ENCODE results near the gene ZNF337.
A peak's percentile ranks its signal among the peaks of the same experiment; 100 is the strongest.
"Not testable (repeated sequence)": the region's sequence is repeated elsewhere in the genome, so short reads cannot be mapped to it uniquely, and the experiment has no call there.

ZNF337 gene

DNA sequence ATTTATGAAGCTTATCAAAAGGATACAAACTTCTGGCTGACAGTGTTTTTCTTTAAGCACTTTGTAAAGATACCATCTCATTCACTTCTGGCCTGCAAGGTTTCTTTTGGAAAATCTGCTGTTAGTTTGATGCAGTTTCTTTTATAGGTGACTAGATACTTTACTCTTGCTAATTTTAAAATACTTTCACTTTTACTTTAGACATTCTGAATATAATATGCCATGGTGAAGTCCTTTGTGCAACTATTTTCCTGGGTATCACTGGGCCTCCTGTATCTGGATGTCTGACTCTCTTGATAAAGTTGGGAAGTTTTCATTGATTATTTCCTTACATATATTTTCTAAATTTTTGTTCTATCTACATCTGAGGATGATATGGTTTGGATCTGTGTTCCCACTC is 29.0 kb upstream of the ZNF337 start:
- Histone ChIP-seq H3K36me3 (ENCODE audit: control insufficient read depth, insufficient read depth, low read length) (no peaks in the 10 kb centered on the region), H3K27me3 (replicated peaks; ENCODE audit: control insufficient read depth, insufficient read depth, low read length, poor library complexity, severe bottlenecking) (no peaks in the 10 kb centered on the region), H3K4me3 (ENCODE audit: insufficient read depth, low read depth, low read length, poor library complexity, severe bottlenecking) (no peak overlapping the region), H3K27ac (ENCODE audit: insufficient read depth, low read length, poor library complexity, severe bottlenecking) (no peak overlapping the region), H3K4me1 (ENCODE audit: control insufficient read depth, insufficient read depth, low read length, poor library complexity, severe bottlenecking) (no peaks in the 10 kb centered on the region), H3K9me3 (ENCODE audit: control insufficient read depth, low read length) (no peaks in the 10 kb centered on the region)
- no peak for DNase-seq

- H3K9me3 ChIP-seq (ENCODE audit: control insufficient read depth, low read length), result no peaks in the 10 kb centered on the region
- no peak overlapping the region for H3K27ac ChIP-seq (ENCODE audit: insufficient read depth, low read length, poor library complexity, severe bottlenecking)
- H3K4me1 ChIP-seq (ENCODE audit: control insufficient read depth, insufficient read depth, low read length, poor library complexity, severe bottlenecking), result peaks cover 3% of the 10 kb centered on the region
- H3K36me3 ChIP-seq (ENCODE audit: control insufficient read depth, insufficient read depth, low read length), result no peaks in the 10 kb centered on the region
- no peak for DNase-seq
- H3K4me3 ChIP-seq (ENCODE audit: insufficient read depth, low read depth, low read length, poor library complexity, severe bottlenecking), result no peak overlapping the region
- H3K27me3 ChIP-seq (replicated peaks; ENCODE audit: control insufficient read depth, insufficient read depth, low read length, poor library complexity, severe bottlenecking), result no peaks in the 10 kb centered on the region
Observed at GRCh38 chr20:25723975-25724374, 27.3 kb upstream of the ZNF337 start.

DNA sequence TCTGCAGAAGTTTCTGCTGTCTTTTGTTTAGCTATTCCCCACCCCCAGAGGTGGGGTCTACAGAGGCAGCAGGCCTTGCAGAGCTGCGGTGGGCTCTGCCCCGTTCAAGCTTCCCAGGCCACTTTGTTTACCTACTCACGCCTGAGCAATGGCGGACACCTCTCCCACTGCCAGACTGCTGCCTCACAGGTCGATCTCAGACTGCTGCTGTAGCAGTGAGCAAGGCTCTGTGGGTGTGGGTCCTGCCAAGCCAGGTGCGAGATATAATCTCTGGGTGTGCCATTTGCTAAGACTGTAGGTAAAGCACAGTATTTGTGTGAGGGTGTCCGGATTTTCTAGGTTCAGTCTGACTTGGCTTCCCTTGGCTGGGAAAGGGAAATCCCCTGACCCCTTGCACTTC is 23.6 kb upstream of the ZNF337 start:
- no peak overlapping the region for H3K27ac ChIP-seq (ENCODE audit: insufficient read depth, low read length, poor library complexity, severe bottlenecking)
- no peak for DNase-seq
- H3K27me3 ChIP-seq (replicated peaks; ENCODE audit: control insufficient read depth, insufficient read depth, low read length, poor library complexity, severe bottlenecking), result no peaks in the 10 kb centered on the region
- no peak overlapping the region for H3K4me3 ChIP-seq (ENCODE audit: insufficient read depth, low read depth, low read length, poor library complexity, severe bottlenecking)
- H3K36me3 ChIP-seq (ENCODE audit: control insufficient read depth, insufficient read depth, low read length), result no peaks in the 10 kb centered on the region
- H3K4me1 ChIP-seq (ENCODE audit: control insufficient read depth, insufficient read depth, low read length, poor library complexity, severe bottlenecking), result peaks cover 3% of the 10 kb centered on the region
- H3K9me3 ChIP-seq (ENCODE audit: control insufficient read depth, low read length), result no peaks in the 10 kb centered on the region

- not testable (repeated sequence) for H3K9me3 ChIP-seq (ENCODE audit: control insufficient read depth, low read length); H3K27me3 ChIP-seq (replicated peaks; ENCODE audit: control insufficient read depth, insufficient read depth, low read length, poor library complexity, severe bottlenecking); H3K36me3 ChIP-seq (ENCODE audit: control insufficient read depth, insufficient read depth, low read length); H3K4me1 ChIP-seq (ENCODE audit: control insufficient read depth, insufficient read depth, low read length, poor library complexity, severe bottlenecking); H3K27ac ChIP-seq (ENCODE audit: insufficient read depth, low read length, poor library complexity, severe bottlenecking); H3K4me3 ChIP-seq (ENCODE audit: insufficient read depth, low read depth, low read length, poor library complexity, severe bottlenecking)
- peak in 1 of 3 donors; percentile 24 for DNase-seq
Observed at GRCh38 chr20:25718896-25719809, 22.5 kb upstream of the ZNF337 start.

DNA sequence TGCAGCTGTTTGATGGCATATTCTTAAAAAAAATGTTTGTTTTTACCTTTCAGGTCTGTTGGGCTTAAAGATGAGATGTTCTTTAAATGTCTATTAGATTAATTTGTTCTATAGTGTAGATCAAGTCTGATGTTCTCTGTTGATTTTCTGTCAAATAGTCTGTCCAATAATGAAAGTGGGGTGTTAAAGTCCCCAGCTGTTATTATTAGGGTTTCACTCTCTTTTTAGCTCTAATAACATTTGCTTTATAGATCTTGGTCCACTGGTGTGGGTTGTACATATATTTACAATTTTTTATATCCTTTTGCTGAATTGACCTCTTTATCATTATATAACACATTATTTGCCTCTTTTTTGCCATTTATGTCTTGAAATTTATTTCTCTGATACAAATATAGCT is 11.0 kb upstream of the ZNF337 start:
- Histone ChIP-seq H3K4me1 (ENCODE audit: control insufficient read depth, insufficient read depth, low read length, poor library complexity, severe bottlenecking) (peaks cover 7% of the 10 kb centered on the region), H3K27me3 (replicated peaks; ENCODE audit: control insufficient read depth, insufficient read depth, low read length, poor library complexity, severe bottlenecking) (no peaks in the 10 kb centered on the region), H3K4me3 (ENCODE audit: insufficient read depth, low read depth, low read length, poor library complexity, severe bottlenecking) (no peak overlapping the region), H3K36me3 (ENCODE audit: control insufficient read depth, insufficient read depth, low read length) (no peaks in the 10 kb centered on the region), H3K27ac (ENCODE audit: insufficient read depth, low read length, poor library complexity, severe bottlenecking) (no peak overlapping the region), H3K9me3 (ENCODE audit: control insufficient read depth, low read length) (no peaks in the 10 kb centered on the region)
- DNase-seq, result no peak

GRCh38 chr20:25706793-25707192 is 10.1 kb upstream of the ZNF337 start:
- Histone ChIP-seq H3K4me3 (ENCODE audit: insufficient read depth, low read depth, low read length, poor library complexity, severe bottlenecking) (no peak overlapping the region), H3K27me3 (replicated peaks; ENCODE audit: control insufficient read depth, insufficient read depth, low read length, poor library complexity, severe bottlenecking) (no peaks in the 10 kb centered on the region), H3K9me3 (ENCODE audit: control insufficient read depth, low read length) (no peaks in the 10 kb centered on the region), H3K27ac (ENCODE audit: insufficient read depth, low read length, poor library complexity, severe bottlenecking) (no peak overlapping the region), H3K4me1 (ENCODE audit: control insufficient read depth, insufficient read depth, low read length, poor library complexity, severe bottlenecking) (peaks cover 7% of the 10 kb centered on the region), H3K36me3 (ENCODE audit: control insufficient read depth, insufficient read depth, low read length) (no peaks in the 10 kb centered on the region)
- peak in 2 of 3 donors; percentile 17 to 29 for DNase-seq

DNA sequence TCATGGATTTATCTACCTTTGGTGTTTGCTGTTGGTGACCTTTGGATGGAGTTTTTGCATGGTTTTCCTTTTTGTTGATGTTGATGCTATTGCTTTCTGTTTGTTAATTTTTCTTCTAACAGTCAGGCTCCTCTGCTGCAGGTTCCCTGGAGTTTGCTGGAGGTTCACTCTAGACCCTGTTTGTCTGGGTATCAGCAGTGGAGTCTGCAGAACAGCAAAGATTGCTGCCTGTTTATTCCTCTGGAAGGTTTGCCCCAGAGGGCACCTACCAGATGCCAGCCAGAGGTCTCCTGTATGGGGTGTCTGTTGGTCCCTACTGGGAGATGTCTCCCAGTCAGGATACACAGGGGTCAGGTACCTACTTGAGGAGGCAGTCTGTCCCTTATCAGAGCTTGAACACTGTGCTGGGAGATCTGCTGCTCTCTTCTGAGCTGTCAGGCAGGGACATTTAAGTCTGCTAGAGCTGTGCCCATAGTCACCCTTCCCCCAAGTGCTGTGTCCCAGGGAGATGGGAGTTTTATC is 9.2 kb upstream of the ZNF337 start:
- no peak for DNase-seq
- H3K36me3 ChIP-seq (ENCODE audit: control insufficient read depth, insufficient read depth, low read length), result no peaks in the 10 kb centered on the region
- H3K4me3 ChIP-seq (ENCODE audit: insufficient read depth, low read depth, low read length, poor library complexity, severe bottlenecking), result no peak overlapping the region
- peaks cover 7% of the 10 kb centered on the region for H3K4me1 ChIP-seq (ENCODE audit: control insufficient read depth, insufficient read depth, low read length, poor library complexity, severe bottlenecking)
- no peaks in the 10 kb centered on the region for H3K9me3 ChIP-seq (ENCODE audit: control insufficient read depth, low read length)
- no peak overlapping the region for H3K27ac ChIP-seq (ENCODE audit: insufficient read depth, low read length, poor library complexity, severe bottlenecking)
- no peaks in the 10 kb centered on the region for H3K27me3 ChIP-seq (replicated peaks; ENCODE audit: control insufficient read depth, insufficient read depth, low read length, poor library complexity, severe bottlenecking)

DNA sequence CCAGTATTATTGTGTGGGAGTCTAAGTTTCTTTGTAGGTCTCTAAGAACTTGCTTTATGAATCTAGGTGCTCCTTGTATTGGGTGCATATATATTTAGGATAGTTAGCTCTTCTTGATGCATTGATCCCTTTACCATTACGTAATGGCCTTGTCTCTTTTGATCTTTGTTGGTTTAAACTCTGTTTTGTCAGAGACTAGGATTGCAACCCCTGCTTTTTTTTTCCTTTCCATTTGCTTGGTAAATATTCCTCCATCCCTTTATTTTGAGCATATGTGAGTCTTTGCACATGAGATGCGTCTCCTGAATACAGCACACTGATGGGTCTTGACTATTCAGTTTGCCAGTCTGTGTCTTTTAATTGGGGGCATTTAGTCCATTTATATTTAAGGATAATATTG is 7.7 kb upstream of the ZNF337 start:
- H3K4me3 ChIP-seq (ENCODE audit: insufficient read depth, low read depth, low read length, poor library complexity, severe bottlenecking); DNase-seq; H3K27me3 ChIP-seq (replicated peaks; ENCODE audit: control insufficient read depth, insufficient read depth, low read length, poor library complexity, severe bottlenecking); H3K27ac ChIP-seq (ENCODE audit: insufficient read depth, low read length, poor library complexity, severe bottlenecking); H3K9me3 ChIP-seq (ENCODE audit: control insufficient read depth, low read length); H3K36me3 ChIP-seq (ENCODE audit: control insufficient read depth, insufficient read depth, low read length); H3K4me1 ChIP-seq (ENCODE audit: control insufficient read depth, insufficient read depth, low read length, poor library complexity, severe bottlenecking): not testable (repeated sequence)

DNA sequence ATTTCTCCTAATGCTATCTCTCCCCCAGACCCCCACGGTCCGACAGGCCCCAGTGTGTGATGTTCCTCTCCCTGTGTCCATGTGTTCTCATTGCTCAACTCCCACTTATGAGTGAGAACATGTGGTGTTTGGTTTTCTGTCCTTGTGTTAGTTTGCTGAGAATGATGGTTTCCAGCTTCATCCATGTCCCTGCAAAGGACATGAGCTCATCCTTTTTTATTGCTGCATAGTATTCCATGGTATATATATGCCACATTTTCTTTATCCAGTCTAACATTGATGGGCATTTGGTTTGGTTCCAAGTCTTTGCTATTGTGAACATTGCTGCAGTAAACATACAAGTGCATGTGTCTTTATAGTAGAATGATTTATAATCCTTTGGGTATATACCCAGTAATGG is 4.2 kb upstream of the ZNF337 start:
- not testable (repeated sequence) for H3K4me3 ChIP-seq (ENCODE audit: insufficient read depth, low read depth, low read length, poor library complexity, severe bottlenecking)

GRCh38 chr20:25699914-25700313 is 3.3 kb upstream of the ZNF337 start:
- DNase-seq, result no peak
- Histone ChIP-seq H3K36me3 (ENCODE audit: control insufficient read depth, insufficient read depth, low read length) (no peaks in the 10 kb centered on the region), H3K27me3 (replicated peaks; ENCODE audit: control insufficient read depth, insufficient read depth, low read length, poor library complexity, severe bottlenecking) (no peaks in the 10 kb centered on the region), H3K9me3 (ENCODE audit: control insufficient read depth, low read length) (no peaks in the 10 kb centered on the region), H3K4me1 (ENCODE audit: control insufficient read depth, insufficient read depth, low read length, poor library complexity, severe bottlenecking) (peaks cover 8% of the 10 kb centered on the region), H3K4me3 (ENCODE audit: insufficient read depth, low read depth, low read length, poor library complexity, severe bottlenecking) (no peak overlapping the region), H3K27ac (ENCODE audit: insufficient read depth, low read length, poor library complexity, severe bottlenecking) (no peak overlapping the region)

More for the DNA sequence above, 4.2 kb upstream of the ZNF337 start:
- H3K36me3 ChIP-seq (ENCODE audit: control insufficient read depth, insufficient read depth, low read length); DNase-seq; H3K4me1 ChIP-seq (ENCODE audit: control insufficient read depth, insufficient read depth, low read length, poor library complexity, severe bottlenecking); H3K27ac ChIP-seq (ENCODE audit: insufficient read depth, low read length, poor library complexity, severe bottlenecking); H3K27me3 ChIP-seq (replicated peaks; ENCODE audit: control insufficient read depth, insufficient read depth, low read length, poor library complexity, severe bottlenecking); H3K9me3 ChIP-seq (ENCODE audit: control insufficient read depth, low read length): not testable (repeated sequence)

All from effector memory CD4-positive, alpha-beta T cell (primary cell).